TTC549 (cell line): ENCODE results near the gene ALDH3A1.

Source experiments
- FAIRE-seq: peaks from 2 replicates; lab custom pipeline; 2012; peaks lifted over from hg19 to GRCh38; lab: Jason Lieb, UNC

The ALDH3A1 gene

GRCh38 chr17:19759568-19760549, 11.8 kb upstream of the ALDH3A1 start:
- no peak for FAIRE-seq

GRCh38 chr17:19757536-19758180, 9.6 kb upstream of the ALDH3A1 start:
- FAIRE-seq, result no peak

GRCh38 chr17:19756546-19756945, 8.4 kb upstream of the ALDH3A1 start:
- no peak for FAIRE-seq

- no peak for FAIRE-seq
Measured at GRCh38 chr17:19755821-19756510, 7.9 kb upstream of the ALDH3A1 start.

GRCh38 chr17:19755392-19755791, 7.3 kb upstream of the ALDH3A1 start:
- no peak for FAIRE-seq

GRCh38 chr17:19753661-19754463, 5.8 kb upstream of the ALDH3A1 start:
- FAIRE-seq, result no peak

- no peak for FAIRE-seq
Measured at GRCh38 chr17:19753051-19753509, 5.0 kb upstream of the ALDH3A1 start.

GRCh38 chr17:19752216-19753050, 4.3 kb upstream of the ALDH3A1 start:
- no peak for FAIRE-seq

- FAIRE-seq, result no peak
Measured at GRCh38 chr17:19750835-19751234, 2.7 kb upstream of the ALDH3A1 start.

GRCh38 chr17:19750020-19750572, 2.0 kb upstream of the ALDH3A1 start:
- FAIRE-seq, result no peak

GRCh38 chr17:19748807-19749193, 702 bp upstream of the ALDH3A1 start:
- no peak for FAIRE-seq

GRCh38 chr17:19747159-19747719, 859 bp downstream of the ALDH3A1 start:
- no peak for FAIRE-seq

- FAIRE-seq, result no peak
Measured at GRCh38 chr17:19746517-19746916, 1.6 kb downstream of the ALDH3A1 start.

GRCh38 chr17:19744922-19745757, 3.0 kb downstream of the ALDH3A1 start:
- FAIRE-seq, result no peak

- no peak for FAIRE-seq
Measured at GRCh38 chr17:19744492-19744891, 3.6 kb downstream of the ALDH3A1 start.

- FAIRE-seq, result no peak
Measured at GRCh38 chr17:19743101-19744100, 4.7 kb downstream of the ALDH3A1 start.

GRCh38 chr17:19742495-19742894, 5.6 kb downstream of the ALDH3A1 start:
- FAIRE-seq, result no peak

GRCh38 chr17:19741832-19742457, 6.2 kb downstream of the ALDH3A1 start:
- FAIRE-seq, result no peak
